Mesodermal cell (in vitro differentiated cells): ENCODE data around the gene LSAMP.

ENCODE experiments used
- H3K27ac ChIP-seq: 2 replicates; pipeline ENCODE4 v1.7.0; 2013; ENCODE audit warnings: mild to moderate bottlenecking, low read depth, low read length, moderate library complexity; ENCODE audit not compliant: severe bottlenecking
- H3K36me3 ChIP-seq: 2 replicates; pipeline ENCODE4 v1.7.1; 2013; ENCODE audit warnings: mild to moderate bottlenecking, low read length, moderate library complexity; ENCODE audit not compliant: control insufficient read depth, insufficient read depth
- H3K4me1 ChIP-seq: one replicate; pipeline ENCODE4 v1.7.1; 2013; ENCODE audit warnings: mild to moderate bottlenecking, low read length; ENCODE audit not compliant: insufficient read depth, control insufficient read depth, poor library complexity, severe bottlenecking
- H3K4me3 ChIP-seq: 2 replicates; pipeline ENCODE4 v1.7.0; 2013; ENCODE audit warnings: low read length, control low read depth, mild to moderate bottlenecking; ENCODE audit not compliant: insufficient read depth, poor library complexity, severe bottlenecking; ENCODE audit errors: extremely low read depth
- H3K9me3 ChIP-seq: 2 replicates; pipeline ENCODE4 v1.7.1; 2013; ENCODE audit warnings: mild to moderate bottlenecking, low read length, moderate library complexity; ENCODE audit not compliant: control insufficient read depth
- WGBS, 2 experiments: methylation state at CpG; one replicate each; pipeline ENCODE4 v1.1.5; 2013; ENCODE audit warnings: missing lambda C conversion rate in 2 of 2; ENCODE audit not compliant: insufficient coverage in 2 of 2; 5-methylcytosine and 5-hydroxymethylcytosine counted together

LSAMP gene

DNA sequence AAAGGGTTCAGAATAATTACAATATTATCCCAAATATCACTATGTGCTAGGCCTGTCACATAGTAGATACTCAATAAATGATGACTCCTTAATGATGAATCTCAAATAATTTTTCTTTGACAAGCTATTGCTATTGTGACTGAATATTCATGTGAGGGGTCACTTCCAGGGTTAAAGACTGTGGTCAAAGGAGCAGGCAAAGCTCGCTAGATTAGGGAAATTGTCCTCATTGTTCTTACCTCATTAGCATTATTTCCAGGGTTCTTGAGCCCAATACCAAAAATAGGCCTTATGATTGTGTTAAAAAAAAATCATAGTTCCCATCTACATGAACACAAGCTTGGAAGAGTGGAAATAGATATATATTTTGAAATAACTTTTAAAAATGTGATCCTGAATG, 569.8 kb downstream of the LSAMP start:
- Histone ChIP-seq H3K4me3 (no peak overlapping the region), H3K27ac (no peak overlapping the region), H3K36me3 (no peaks in the 10 kb centered on the region), H3K4me1 (no peaks in the 10 kb centered on the region), H3K9me3 (no peaks in the 10 kb centered on the region)
- WGBS, 2 experiments = no CpG with 5 or more reads among the region's 1 CpG

- Histone ChIP-seq H3K9me3 (no peaks in the 10 kb centered on the region), H3K4me1 (no peaks in the 10 kb centered on the region), H3K36me3 (no peaks in the 10 kb centered on the region), H3K4me3 (no peak overlapping the region), H3K27ac (no peak overlapping the region)
These were observed 573.6 kb downstream of the LSAMP start for GRCh38 chr3:115871735-115872134.

DNA sequence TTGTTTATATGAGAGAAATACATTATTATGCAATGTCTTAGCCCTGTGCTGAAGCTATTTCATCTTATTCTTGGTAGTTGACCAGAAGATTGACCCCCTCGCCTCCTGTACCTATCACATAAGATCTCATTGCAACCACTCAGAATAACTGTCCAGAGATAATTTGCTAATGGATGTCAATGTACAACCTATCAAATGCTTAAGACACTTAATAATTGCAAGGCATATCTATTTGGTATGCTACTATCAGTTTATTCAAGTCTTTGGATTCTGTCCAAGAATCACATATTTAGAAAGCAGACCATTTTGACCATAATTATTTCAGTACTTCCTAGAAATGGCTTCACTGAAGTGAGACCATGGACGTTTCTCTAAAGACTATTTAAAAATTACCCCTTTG, 580.4 kb downstream of the LSAMP start:
- no peaks in the 10 kb centered on the region for H3K9me3 ChIP-seq
- no peaks in the 10 kb centered on the region for H3K36me3 ChIP-seq
- H3K4me3 ChIP-seq = no peak overlapping the region
- 100% methylated on average over 1 of the region's 2 CpGs for WGBS, 2 experiments
- H3K27ac ChIP-seq = no peak overlapping the region
- no peaks in the 10 kb centered on the region for H3K4me1 ChIP-seq

DNA sequence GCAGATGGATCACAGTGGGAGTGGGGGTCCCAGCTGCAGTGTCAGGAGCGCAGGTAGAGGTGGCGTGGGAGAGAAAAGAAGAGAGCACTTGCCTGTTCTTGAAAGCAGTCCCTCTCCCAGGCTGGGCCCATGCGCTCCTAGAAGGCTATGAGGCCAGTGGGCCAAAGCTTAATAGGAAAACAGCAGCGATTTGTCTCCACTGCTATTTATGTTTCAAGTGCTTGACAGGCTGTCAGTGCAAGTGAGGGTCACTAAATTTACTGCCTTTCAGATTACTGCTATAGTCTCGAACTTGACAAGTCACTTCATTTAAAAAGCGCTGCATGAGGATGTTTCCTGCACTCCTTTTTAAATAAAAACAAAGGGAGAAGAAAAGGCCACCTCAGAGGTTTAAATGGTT, 582.4 kb downstream of the LSAMP start:
- Histone ChIP-seq H3K36me3 (no peaks in the 10 kb centered on the region), H3K9me3 (no peaks in the 10 kb centered on the region), H3K4me1 (no peaks in the 10 kb centered on the region), H3K27ac (no peak overlapping the region), H3K4me3 (no peak overlapping the region)
- WGBS, 2 experiments = 41 to 61% methylated on average over 4 of the region's 6 CpGs

- WGBS, 2 experiments = 13 to 50% methylated on average over 1 of the region's 1 CpG
- no peaks in the 10 kb centered on the region for H3K36me3 ChIP-seq
- no peaks in the 10 kb centered on the region for H3K4me1 ChIP-seq
- H3K9me3 ChIP-seq = no peaks in the 10 kb centered on the region
- H3K27ac ChIP-seq = no peak overlapping the region
- no peak overlapping the region for H3K4me3 ChIP-seq
These were observed 583.2 kb downstream of the LSAMP start for GRCh38 chr3:115862099-115862498.

- Histone ChIP-seq H3K9me3 (no peaks in the 10 kb centered on the region), H3K4me1 (no peaks in the 10 kb centered on the region), H3K36me3 (no peaks in the 10 kb centered on the region), H3K27ac (no peak overlapping the region), H3K4me3 (no peak overlapping the region)
- 83 to 84% methylated on average over 2 to 3 of the region's 6 CpGs for WGBS, 2 experiments
These were observed 584.0 kb downstream of the LSAMP start for GRCh38 chr3:115861166-115861733.

- Histone ChIP-seq H3K27ac (no peak overlapping the region), H3K36me3 (no peaks in the 10 kb centered on the region), H3K4me1 (no peaks in the 10 kb centered on the region), H3K9me3 (no peaks in the 10 kb centered on the region), H3K4me3 (no peak overlapping the region)
- 88 to 100% methylated on average over 1 of the region's 2 CpGs for WGBS, 2 experiments
These were observed 584.5 kb downstream of the LSAMP start for GRCh38 chr3:115860766-115861165.

GRCh38 chr3:115859002-115859807, 586.1 kb downstream of the LSAMP start:
- Histone ChIP-seq H3K27ac (no peak overlapping the region), H3K4me3 (no peak overlapping the region), H3K9me3 (no peaks in the 10 kb centered on the region), H3K36me3 (no peaks in the 10 kb centered on the region), H3K4me1 (no peaks in the 10 kb centered on the region)
- WGBS, 2 experiments = 0 to 18% methylated on average over 3 to 4 of the region's 4 CpGs

- no peak overlapping the region for H3K27ac ChIP-seq
- H3K4me3 ChIP-seq = no peak overlapping the region
- H3K4me1 ChIP-seq = no peaks in the 10 kb centered on the region
- WGBS, 2 experiments = 86% methylated on average over 1 of the region's 3 CpGs; no CpG with 5 or more reads in 1 of the 2 experiments
- no peaks in the 10 kb centered on the region for H3K9me3 ChIP-seq
- H3K36me3 ChIP-seq = no peaks in the 10 kb centered on the region
These were observed 587.7 kb downstream of the LSAMP start for GRCh38 chr3:115857518-115858136.

DNA sequence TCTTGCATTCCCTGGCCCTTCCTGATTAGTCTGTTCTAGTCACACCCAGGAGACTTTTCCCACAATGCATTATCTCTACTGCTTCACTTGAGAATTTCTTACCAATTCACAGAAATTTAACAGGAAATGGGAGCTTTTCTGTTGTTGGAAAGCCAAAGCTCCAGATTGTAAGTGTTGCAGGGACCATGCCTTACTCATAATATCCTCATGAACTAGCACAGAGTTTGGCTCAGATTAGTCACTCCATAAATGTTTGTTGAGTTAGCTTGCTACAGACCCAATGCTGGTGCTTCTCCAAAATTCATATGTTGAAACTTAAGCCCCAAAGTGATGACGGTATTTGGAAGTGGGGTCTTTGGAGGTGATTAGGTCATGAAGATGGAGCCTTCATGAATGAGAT, 589.4 kb downstream of the LSAMP start:
- Histone ChIP-seq H3K4me3 (no peak overlapping the region), H3K9me3 (no peaks in the 10 kb centered on the region), H3K4me1 (no peaks in the 10 kb centered on the region), H3K36me3 (no peaks in the 10 kb centered on the region), H3K27ac (no peak overlapping the region)
- 100% methylated on average over 1 of the region's 1 CpG for WGBS, 2 experiments

GRCh38 chr3:115853104-115853503, 592.2 kb downstream of the LSAMP start:
- no peaks in the 10 kb centered on the region for H3K4me1 ChIP-seq
- H3K27ac ChIP-seq = no peak overlapping the region
- no peaks in the 10 kb centered on the region for H3K36me3 ChIP-seq
- H3K9me3 ChIP-seq = no peaks in the 10 kb centered on the region
- H3K4me3 ChIP-seq = no peak overlapping the region
